ENCODE data around the gene IMMP2L.

The IMMP2L gene

DNA sequence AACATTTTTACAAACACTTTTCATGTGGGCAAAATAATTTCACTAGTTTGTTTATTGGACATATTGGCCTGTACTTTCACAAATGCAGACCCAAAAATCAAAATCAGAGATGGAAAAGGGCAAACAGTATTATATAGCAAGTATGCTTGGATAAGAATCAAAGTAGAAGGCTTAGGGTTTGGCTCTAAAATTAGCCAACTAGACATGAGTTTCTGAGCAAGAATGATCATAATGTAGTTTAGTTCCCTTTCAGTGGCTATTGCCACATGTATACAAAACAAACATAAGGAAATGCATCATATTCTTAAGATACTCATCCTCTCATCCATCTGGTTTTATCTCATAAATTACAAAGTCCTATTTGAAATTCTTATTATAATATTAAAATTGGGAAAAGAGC, 132.5 kb downstream of the IMMP2L start:
- Mint-ChIP-seq H3K4me3 (no peak overlapping the region), H3K4me1 (ENCODE audit: low read depth) (no peaks in the 10 kb centered on the region), H3K27me3 (ENCODE audit: low read depth) (no peaks in the 10 kb centered on the region), H3K9me3 (peaks cover 16% of the 10 kb centered on the region), H3K27ac (no peak overlapping the region), H3K36me3 (ENCODE audit: low read depth) (no peaks in the 10 kb centered on the region)

GRCh38 chr7:111424768-111425167, 137.5 kb downstream of the IMMP2L start:
- peaks cover 3% of the 10 kb centered on the region for H3K9me3 Mint-ChIP-seq
- no peaks in the 10 kb centered on the region for H3K4me1 Mint-ChIP-seq (ENCODE audit: low read depth)
- H3K4me3 Mint-ChIP-seq: no peak overlapping the region
- H3K36me3 Mint-ChIP-seq (ENCODE audit: low read depth): no peaks in the 10 kb centered on the region
- no peak overlapping the region for H3K27ac Mint-ChIP-seq
- no peaks in the 10 kb centered on the region for H3K27me3 Mint-ChIP-seq (ENCODE audit: low read depth)

- H3K27me3 Mint-ChIP-seq (ENCODE audit: low read depth): no peaks in the 10 kb centered on the region
- no peaks in the 10 kb centered on the region for H3K36me3 Mint-ChIP-seq (ENCODE audit: low read depth)
- no peaks in the 10 kb centered on the region for H3K4me1 Mint-ChIP-seq (ENCODE audit: low read depth)
- no peaks in the 10 kb centered on the region for H3K9me3 Mint-ChIP-seq
- no peak overlapping the region for H3K27ac Mint-ChIP-seq
- no peak overlapping the region for H3K4me3 Mint-ChIP-seq
Measured at GRCh38 chr7:111414374-111414773, 147.9 kb downstream of the IMMP2L start.

- Mint-ChIP-seq H3K9me3 (no peaks in the 10 kb centered on the region), H3K4me3 (no peak overlapping the region), H3K27ac (no peak overlapping the region), H3K36me3 (ENCODE audit: low read depth) (no peaks in the 10 kb centered on the region), H3K27me3 (ENCODE audit: low read depth) (no peaks in the 10 kb centered on the region), H3K4me1 (ENCODE audit: low read depth) (no peaks in the 10 kb centered on the region)
Measured at GRCh38 chr7:111413739-111414138, 148.6 kb downstream of the IMMP2L start.

- H3K9me3 Mint-ChIP-seq: no peaks in the 10 kb centered on the region
- no peak overlapping the region for H3K27ac Mint-ChIP-seq
- H3K4me3 Mint-ChIP-seq: no peak overlapping the region
- H3K36me3 Mint-ChIP-seq (ENCODE audit: low read depth): no peaks in the 10 kb centered on the region
- no peaks in the 10 kb centered on the region for H3K27me3 Mint-ChIP-seq (ENCODE audit: low read depth)
- no peaks in the 10 kb centered on the region for H3K4me1 Mint-ChIP-seq (ENCODE audit: low read depth)
Measured at GRCh38 chr7:111410899-111411298, 151.4 kb downstream of the IMMP2L start.

DNA sequence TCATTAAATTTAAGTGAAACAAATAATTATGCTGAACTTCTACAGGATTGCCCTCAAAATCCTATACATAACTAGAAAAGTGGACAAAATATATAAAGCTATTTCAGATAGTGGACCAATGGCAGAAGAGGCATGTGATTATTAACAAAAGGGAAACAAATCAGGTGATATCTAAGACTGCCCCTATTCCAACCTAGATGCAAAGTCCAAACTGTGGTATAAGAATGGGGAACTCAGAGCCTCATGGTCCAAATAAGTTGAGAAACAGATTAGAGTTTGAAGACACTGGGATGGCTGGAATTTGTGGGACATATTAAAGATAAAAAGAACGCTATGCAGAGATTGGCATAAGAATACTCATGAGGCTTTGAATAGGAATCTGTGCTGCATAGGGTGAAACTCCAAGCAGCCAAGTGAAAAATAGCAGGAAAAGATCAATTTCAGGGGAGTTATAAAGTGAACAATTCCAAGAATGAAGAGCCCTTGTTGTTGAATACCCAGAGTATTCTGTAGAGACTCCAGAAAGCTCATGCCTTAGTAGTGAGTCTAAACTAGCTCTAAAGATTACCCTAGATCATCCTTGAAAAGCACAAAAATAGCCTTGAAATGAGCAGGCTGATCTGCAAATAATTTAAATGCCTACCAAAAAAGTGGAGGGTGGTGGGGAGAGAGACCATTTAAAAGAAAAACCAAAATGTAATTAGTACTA, 152.4 kb downstream of the IMMP2L start:
- Mint-ChIP-seq H3K9me3 (no peaks in the 10 kb centered on the region), H3K4me3 (no peak overlapping the region), H3K4me1 (ENCODE audit: low read depth) (no peaks in the 10 kb centered on the region), H3K27me3 (ENCODE audit: low read depth) (no peaks in the 10 kb centered on the region), H3K27ac (no peak overlapping the region), H3K36me3 (ENCODE audit: low read depth) (no peaks in the 10 kb centered on the region)

DNA sequence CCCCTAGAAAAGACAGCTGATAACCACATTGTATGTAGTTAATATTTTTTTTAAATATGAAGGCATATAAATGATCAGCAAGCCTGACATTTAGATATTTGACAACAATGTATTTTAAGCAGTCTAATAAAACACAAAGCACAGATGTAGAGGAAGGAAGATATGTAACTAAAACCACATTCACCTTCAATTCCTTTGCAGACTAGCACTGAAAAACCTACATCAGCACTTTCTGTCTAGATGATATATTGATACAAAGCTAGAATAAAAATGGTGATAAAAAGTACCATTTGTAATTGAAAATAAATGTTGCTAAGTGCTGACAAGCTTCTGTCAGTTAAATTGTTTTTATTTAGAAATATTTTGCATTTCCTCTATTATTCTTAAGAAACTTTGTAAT, 153.6 kb downstream of the IMMP2L start:
- H3K4me1 Mint-ChIP-seq (ENCODE audit: low read depth): no peaks in the 10 kb centered on the region
- no peaks in the 10 kb centered on the region for H3K9me3 Mint-ChIP-seq
- no peak overlapping the region for H3K4me3 Mint-ChIP-seq
- H3K36me3 Mint-ChIP-seq (ENCODE audit: low read depth): no peaks in the 10 kb centered on the region
- no peak overlapping the region for H3K27ac Mint-ChIP-seq
- no peaks in the 10 kb centered on the region for H3K27me3 Mint-ChIP-seq (ENCODE audit: low read depth)

GRCh38 chr7:111407258-111407657, 155.0 kb downstream of the IMMP2L start:
- Mint-ChIP-seq H3K9me3 (peaks cover 3% of the 10 kb centered on the region), H3K27ac (no peak overlapping the region), H3K4me3 (no peak overlapping the region), H3K27me3 (ENCODE audit: low read depth) (no peaks in the 10 kb centered on the region), H3K36me3 (ENCODE audit: low read depth) (no peaks in the 10 kb centered on the region), H3K4me1 (ENCODE audit: low read depth) (no peaks in the 10 kb centered on the region)

DNA sequence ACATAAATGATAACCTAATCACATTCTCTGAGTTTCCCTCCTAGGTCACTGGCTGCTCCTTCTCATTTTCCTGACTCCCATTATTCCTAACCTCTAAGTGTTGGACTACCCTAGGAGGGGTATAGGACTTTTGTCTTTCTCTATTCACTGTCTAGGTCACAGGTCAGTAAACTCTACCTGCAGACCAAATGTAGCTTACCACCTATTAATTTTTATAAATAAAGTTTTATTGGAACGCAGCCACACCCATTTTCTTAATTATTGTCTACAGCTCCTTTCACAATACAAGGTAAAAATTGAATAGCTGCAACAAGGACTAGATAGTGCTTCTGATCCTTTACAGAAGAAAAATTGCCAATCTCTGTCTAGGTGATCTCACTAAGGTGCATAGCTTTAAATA, 156.7 kb downstream of the IMMP2L start:
- H3K27me3 Mint-ChIP-seq (ENCODE audit: low read depth): no peaks in the 10 kb centered on the region
- peaks cover 3% of the 10 kb centered on the region for H3K9me3 Mint-ChIP-seq
- H3K4me3 Mint-ChIP-seq: no peak overlapping the region
- H3K4me1 Mint-ChIP-seq (ENCODE audit: low read depth): no peaks in the 10 kb centered on the region
- H3K27ac Mint-ChIP-seq: no peak overlapping the region
- no peaks in the 10 kb centered on the region for H3K36me3 Mint-ChIP-seq (ENCODE audit: low read depth)

DNA sequence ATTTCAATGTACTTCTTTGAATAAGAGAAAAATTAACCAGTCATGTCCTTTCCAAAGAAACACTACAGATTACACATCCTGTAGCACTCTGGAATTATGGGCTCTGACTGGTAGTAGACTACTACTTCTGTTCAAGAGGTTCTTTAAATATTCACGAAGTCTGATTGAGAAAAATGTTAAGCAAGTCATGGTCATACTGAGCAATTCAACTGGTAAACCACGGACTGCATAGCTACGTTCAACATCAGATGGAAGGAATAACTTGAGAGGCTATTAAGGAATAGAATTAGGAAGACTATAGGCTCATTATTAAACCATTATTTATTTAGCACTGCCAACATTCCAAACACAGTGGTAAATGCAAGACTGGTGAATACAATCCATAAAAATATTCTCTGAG, 160.8 kb downstream of the IMMP2L start:
- H3K4me3 Mint-ChIP-seq: no peak overlapping the region

DNA sequence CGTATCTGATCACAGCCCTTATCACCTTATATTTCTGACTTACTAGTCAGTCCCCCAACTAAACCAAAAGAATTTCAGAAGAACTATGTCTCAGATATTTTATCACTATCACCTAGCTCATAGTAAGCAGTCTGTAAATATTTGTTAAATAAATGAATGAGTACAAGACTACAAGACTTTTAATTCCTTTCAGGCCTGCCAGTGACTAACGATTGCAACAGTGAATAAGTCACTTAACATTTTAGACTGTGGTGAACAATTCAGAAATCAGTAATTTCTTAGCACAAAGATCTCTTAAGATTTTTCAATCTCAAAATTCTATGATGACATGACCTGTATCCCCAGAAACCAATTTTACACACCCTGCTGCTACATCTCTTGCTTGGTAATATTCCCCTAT, 162.2 kb downstream of the IMMP2L start:
- no peaks in the 10 kb centered on the region for H3K27me3 Mint-ChIP-seq (ENCODE audit: low read depth)
- no peak overlapping the region for H3K4me3 Mint-ChIP-seq
- H3K27ac Mint-ChIP-seq: no peak overlapping the region
- no peaks in the 10 kb centered on the region for H3K4me1 Mint-ChIP-seq (ENCODE audit: low read depth)
- no peaks in the 10 kb centered on the region for H3K36me3 Mint-ChIP-seq (ENCODE audit: low read depth)
- peaks cover 3% of the 10 kb centered on the region for H3K9me3 Mint-ChIP-seq

More for the DNA sequence above, 160.8 kb downstream of the IMMP2L start:
- no peaks in the 10 kb centered on the region for H3K4me1 Mint-ChIP-seq (ENCODE audit: low read depth)
- H3K27ac Mint-ChIP-seq: no peak overlapping the region
- peaks cover 3% of the 10 kb centered on the region for H3K9me3 Mint-ChIP-seq
- no peaks in the 10 kb centered on the region for H3K36me3 Mint-ChIP-seq (ENCODE audit: low read depth)
- no peaks in the 10 kb centered on the region for H3K27me3 Mint-ChIP-seq (ENCODE audit: low read depth)

- H3K36me3 Mint-ChIP-seq (ENCODE audit: low read depth): no peaks in the 10 kb centered on the region
- H3K9me3 Mint-ChIP-seq: no peaks in the 10 kb centered on the region
Measured at GRCh38 chr7:111394891-111395290, 167.4 kb downstream of the IMMP2L start.

DNA sequence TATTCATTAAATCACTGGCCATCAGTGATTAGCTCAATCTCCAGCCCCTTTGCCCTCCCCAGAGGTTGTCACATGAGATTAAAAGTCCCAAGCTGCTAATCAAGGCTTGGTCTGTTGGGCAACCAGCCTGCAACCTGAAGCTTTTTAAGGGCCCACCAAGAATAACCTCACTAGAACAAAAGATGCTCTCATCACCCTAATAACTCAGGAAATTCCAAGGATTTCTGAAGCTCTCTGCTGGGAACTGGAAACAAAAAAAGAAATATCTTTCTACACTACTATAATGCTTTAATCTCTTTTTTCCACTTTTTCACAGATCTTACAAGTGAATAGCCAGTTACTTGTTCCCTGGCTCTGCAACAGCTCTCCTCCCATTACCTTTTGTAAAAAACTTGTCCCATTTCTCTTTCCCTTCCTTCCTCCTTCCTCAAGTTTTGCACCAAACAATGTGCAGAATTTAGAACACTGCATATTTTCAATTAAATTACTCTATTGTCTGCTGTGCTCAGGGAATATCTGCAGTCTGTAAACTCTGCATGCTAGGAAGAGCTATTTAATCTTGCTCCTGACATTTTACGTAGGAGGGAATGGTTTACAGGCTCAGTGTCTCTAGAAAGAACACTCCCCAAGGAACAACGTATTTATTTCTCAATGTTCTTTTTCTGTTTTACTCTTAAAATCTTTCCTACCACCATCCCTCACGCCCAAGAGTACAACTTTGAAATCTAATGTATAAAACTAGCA, 169.1 kb downstream of the IMMP2L start:
- Mint-ChIP-seq H3K27me3 (ENCODE audit: low read depth) (no peaks in the 10 kb centered on the region), H3K4me3 (no peak overlapping the region), H3K27ac (no peak overlapping the region), H3K9me3 (no peaks in the 10 kb centered on the region), H3K4me1 (ENCODE audit: low read depth) (no peaks in the 10 kb centered on the region), H3K36me3 (ENCODE audit: low read depth) (no peaks in the 10 kb centered on the region)

More at GRCh38 chr7:111394891-111395290, 167.4 kb downstream of the IMMP2L start:
- Mint-ChIP-seq H3K4me1 (ENCODE audit: low read depth) (no peaks in the 10 kb centered on the region), H3K27me3 (ENCODE audit: low read depth) (no peaks in the 10 kb centered on the region), H3K4me3 (no peak overlapping the region), H3K27ac (no peak overlapping the region)

DNA sequence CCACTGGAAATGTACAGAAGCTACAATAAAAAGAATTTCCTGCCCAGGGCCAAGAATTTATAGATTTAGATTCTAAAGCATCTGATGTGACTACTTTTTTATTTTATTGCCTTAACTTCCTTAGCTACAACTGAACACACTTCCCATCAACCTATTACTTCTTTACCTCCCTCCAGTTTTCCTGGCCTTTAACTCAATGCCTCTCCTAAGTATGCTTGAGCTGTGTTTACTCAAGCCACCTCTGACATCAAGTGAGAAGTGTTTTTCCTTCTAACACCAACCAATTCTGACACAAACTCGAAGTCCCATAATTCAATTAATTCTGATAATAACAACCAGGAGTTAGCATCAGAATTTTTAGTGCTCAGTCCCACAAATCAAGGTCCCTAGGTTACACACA, 170.0 kb downstream of the IMMP2L start:
- Mint-ChIP-seq H3K4me3 (no peak overlapping the region), H3K27ac (no peak overlapping the region), H3K4me1 (ENCODE audit: low read depth) (no peaks in the 10 kb centered on the region), H3K36me3 (ENCODE audit: low read depth) (no peaks in the 10 kb centered on the region), H3K9me3 (no peaks in the 10 kb centered on the region), H3K27me3 (ENCODE audit: low read depth) (no peaks in the 10 kb centered on the region)

DNA sequence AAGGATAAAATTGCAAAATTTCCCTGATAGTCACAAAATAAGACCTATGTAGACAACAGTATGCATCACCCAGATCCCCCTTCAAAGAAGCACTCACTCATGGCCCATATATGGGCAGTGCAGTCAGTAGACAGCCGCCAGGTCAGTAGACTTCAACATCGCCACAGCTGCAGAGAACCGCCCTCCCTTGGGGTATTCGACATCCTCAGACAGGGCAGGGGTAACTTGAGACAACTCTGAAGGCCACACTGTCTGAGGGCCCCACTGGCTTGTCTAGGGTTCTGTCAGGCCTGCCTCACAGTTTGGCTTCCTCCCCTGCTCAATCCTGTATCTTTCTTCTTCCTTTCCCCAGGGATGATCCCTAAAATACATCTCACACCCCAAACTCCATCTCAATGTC, 172.3 kb downstream of the IMMP2L start:
- no peaks in the 10 kb centered on the region for H3K27me3 Mint-ChIP-seq (ENCODE audit: low read depth)
- no peaks in the 10 kb centered on the region for H3K9me3 Mint-ChIP-seq
- H3K4me3 Mint-ChIP-seq: no peak overlapping the region
- no peaks in the 10 kb centered on the region for H3K4me1 Mint-ChIP-seq (ENCODE audit: low read depth)
- no peaks in the 10 kb centered on the region for H3K36me3 Mint-ChIP-seq (ENCODE audit: low read depth)
- H3K27ac Mint-ChIP-seq: no peak overlapping the region
